Gastrocnemius medialis (tissue), 4 donors: ENCODE data around the gene ENTHD1.

Experiments used
- CTCF ChIP-seq, 5 experiments: fragments of 450-650 bp in 3 of 5; fragments of 200-600 bp in 2 of 5; sonication (generic) in 2 of 5; IDR thresholded peaks in 4 of 5; conservative IDR thresholded peaks in 1 of 5; 1 replicate in 4 of 5; 2 replicates in 1 of 5; pipeline ENCODE4 v1.5.1; 2016 to 2019; ENCODE audit warnings: antibody characterized with exemption in 5 of 5, mild to moderate bottlenecking in 3 of 5, moderate library complexity in 3 of 5
- POLR2A ChIP-seq, 2 donors: fragments of 450-650 bp; IDR thresholded peaks; one replicate each; pipeline ENCODE4 v1.6.1; 2017; ENCODE audit warnings: antibody characterized with exemption in 2 of 2, mild to moderate bottlenecking in 2 of 2, moderate library complexity in 2 of 2

- TF ChIP-seq CTCF (IDR thresholded peaks at IDR 0.05 in 4 of 5, conservative IDR thresholded peaks at IDR 0.05 in 1 of 5) (no peak), POLR2A (IDR thresholded peaks at IDR 0.05) (no peak)
Observed at GRCh38 chr22:39908737-39909136, 15.2 kb upstream of the ENTHD1 start.
